ENCODE results near the gene MAD1L1. TPM values are rescaled to one million over a fixed set of nuclear protein-coding genes. Genes with fewer than 3 reads are reported as not detected.

Gene MAD1L1
- total and polyA plus RNA-seq, 2 of the 13 experiments (the other 11 are each of a cell fraction or from before 2014, with no cell fraction given): 17.4 to 64.7 TPM

GRCh38 chr7:2145835-2146580, 86.7 kb downstream of the MAD1L1 start:
- no peak for DNase-seq (ENCODE audit: low spot score)
- intact Hi-C loops (cut with micrococcal nuclease; ENCODE audit: unreplicated experiment): no loop called here
- in situ Hi-C loops (cut with HindIII; ENCODE audit: extremely low pct_ligation_motif_present, low pct_unique_long_range_greater_than_20kb): no loop called here
- Histone ChIP-seq H3K79me2 (ENCODE audit: insufficient read depth, low read length) (no peaks in the 10 kb centered on the region), H3K36me3 (replicated peaks in 1 of 2; ENCODE audit: control insufficient read depth in 1 of 2, insufficient read depth in 2 of 2, low read length in 2 of 2) (peaks cover 26 to 63% of the 10 kb centered on the region in 2 experiments), H3K27me3 (ENCODE audit: control insufficient read depth in 1 of 2, insufficient read depth in 2 of 2, low read length in 2 of 2) (no peaks in the 10 kb centered on the region), H3K27ac (ENCODE audit: extremely low read length, insufficient read depth, low read length) (no peak overlapping the region), H3K9me3 (ENCODE audit: low read length) (no peaks in the 10 kb centered on the region), H3K4me2 (ENCODE audit: low read depth, low read length) (no peak overlapping the region), H3K9ac (ENCODE audit: insufficient read depth, low read depth, low read length) (no peak overlapping the region), H2AFZ (ENCODE audit: low read length) (no peak overlapping the region), H4K20me1 (ENCODE audit: insufficient read depth, low read length) (no peaks in the 10 kb centered on the region), H3K4me1 (ENCODE audit: insufficient read depth, low read length) (peaks cover 25% of the 10 kb centered on the region), H3K4me3 (replicated peaks in 1 of 3; ENCODE audit: insufficient read depth in 1 of 3, low read depth in 2 of 3, low read length in 3 of 3) (no peak overlapping the region)
- POLR2A ChIA-PET: no interaction called here
- no peak for FAIRE-seq
- no TSS peak for BruUV-seq (replicated peaks)
- 98% methylated on average over 40 of the region's 42 CpGs for WGBS (ENCODE audit: low lambda C conversion rate)
- ATAC-seq: no peak
- CTCF ChIA-PET (ENCODE audit: low intra/inter-chr PET ratio, low total read pairs): no interaction called here
- TF ChIP-seq ZNF687 (CRISPR knock-in tag; IDR thresholded peaks at IDR 0.05) (no peak), MIXL1 (CRISPR knock-in tag; IDR thresholded peaks at IDR 0.05) (no peak), ZMYM4 (CRISPR knock-in tag; IDR thresholded peaks at IDR 0.05) (no peak), ZNF891 (CRISPR knock-in tag; IDR thresholded peaks at IDR 0.05) (no peak), ZNF614 (CRISPR knock-in tag; IDR thresholded peaks at IDR 0.05; ENCODE audit: borderline replicate concordance) (no peak), SCMH1 (CRISPR knock-in tag; IDR thresholded peaks at IDR 0.05; ENCODE audit: borderline replicate concordance) (no peak), RFX5 (IDR thresholded peaks at IDR 0.05; ENCODE audit: low read depth, low read length) (no peak), CSRNP1 (CRISPR knock-in tag; IDR thresholded peaks at IDR 0.05) (no peak), ZBTB21 (CRISPR knock-in tag; IDR thresholded peaks at IDR 0.05) (no peak), TCF12 (IDR thresholded peaks at IDR 0.05) (no peak), TCF12 (CRISPR knock-in tag; IDR thresholded peaks at IDR 0.05) (no peak), NFRKB (IDR thresholded peaks at IDR 0.05) (no peak)

Data from HepG2 (cell line).